Ecto neural progenitor cell (in vitro differentiated cells): ENCODE measurements around the gene GALNT11.
"Not testable (repeated sequence)": the region's sequence is repeated elsewhere in the genome, so short reads cannot be mapped to it uniquely, and the experiment has no call there.

ENCODE experiments used
- DNase-seq: peaks from one replicate; pipeline ENCODE4 v3.0.0-alpha.2; 2018; ENCODE audit warnings: low spot score

GALNT11 gene

DNA sequence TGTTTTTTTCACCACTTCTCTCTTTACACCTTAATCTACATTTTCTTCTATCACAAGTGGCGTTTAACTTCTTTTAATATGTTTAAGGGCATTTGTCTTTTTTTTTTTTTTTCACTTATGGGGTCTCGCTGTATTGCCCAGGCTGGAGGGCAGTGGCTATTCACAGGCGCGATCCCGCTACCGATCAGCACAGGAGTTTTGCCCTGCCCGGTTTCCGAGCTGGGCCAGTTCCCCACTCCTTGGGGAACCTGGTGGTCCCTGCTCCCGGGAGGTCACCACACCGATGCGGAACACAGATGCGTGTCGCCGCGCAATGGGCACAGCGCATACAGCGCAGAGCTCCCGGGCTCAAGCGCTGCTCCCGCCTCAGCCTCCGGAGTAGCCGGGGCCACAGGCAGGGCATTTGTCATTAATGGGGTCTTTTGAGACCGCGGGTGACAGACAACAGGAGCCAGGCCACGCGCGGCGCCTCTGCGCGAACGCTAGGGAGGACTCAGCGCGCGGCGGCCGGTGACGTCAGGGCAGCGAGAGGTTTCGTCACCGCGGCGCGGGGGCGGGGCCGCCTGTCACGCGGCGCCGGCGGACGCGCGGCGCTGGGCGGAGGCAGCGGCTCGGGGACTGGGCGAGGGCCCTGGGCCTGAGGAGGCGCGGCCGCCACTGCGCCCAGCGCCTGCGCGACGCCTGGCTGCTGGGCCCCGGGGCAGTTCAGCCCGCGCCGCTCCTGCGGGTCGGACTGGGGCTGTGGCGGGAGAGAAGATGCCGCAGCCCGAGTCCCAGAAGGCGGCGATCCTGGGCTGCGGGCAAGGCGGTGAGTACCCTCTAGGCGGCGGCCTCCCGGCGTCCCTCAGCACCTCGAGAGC, at the start of gene GALNT11:
Gene GALNT11, plus strand, starts transcription at position 598 of the 860 bp plus-strand sequence. CDS start 68,554 bp downstream, outside the sequence.
- peak; percentile 90 for DNase-seq

DNA sequence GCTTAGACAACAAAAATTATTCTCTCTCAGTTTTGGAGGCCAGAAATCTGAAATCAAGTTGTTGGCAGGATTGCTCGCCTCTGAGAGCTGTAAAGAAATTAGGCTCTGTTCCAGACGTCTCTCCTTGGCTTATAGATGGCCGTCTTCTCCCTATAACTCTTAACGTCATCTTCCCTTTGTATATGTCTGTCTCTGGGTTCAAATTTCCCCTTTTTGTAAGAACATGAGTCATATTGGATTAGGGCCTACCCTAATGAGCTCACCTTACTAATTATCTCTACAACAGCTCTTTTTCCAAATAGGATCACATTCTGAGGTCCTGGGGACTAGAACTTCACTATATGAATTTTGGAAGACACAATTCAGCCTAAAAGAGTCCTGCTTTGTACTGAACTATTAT, 46.9 kb upstream of the GALNT11 start:
- no peak for DNase-seq

DNA sequence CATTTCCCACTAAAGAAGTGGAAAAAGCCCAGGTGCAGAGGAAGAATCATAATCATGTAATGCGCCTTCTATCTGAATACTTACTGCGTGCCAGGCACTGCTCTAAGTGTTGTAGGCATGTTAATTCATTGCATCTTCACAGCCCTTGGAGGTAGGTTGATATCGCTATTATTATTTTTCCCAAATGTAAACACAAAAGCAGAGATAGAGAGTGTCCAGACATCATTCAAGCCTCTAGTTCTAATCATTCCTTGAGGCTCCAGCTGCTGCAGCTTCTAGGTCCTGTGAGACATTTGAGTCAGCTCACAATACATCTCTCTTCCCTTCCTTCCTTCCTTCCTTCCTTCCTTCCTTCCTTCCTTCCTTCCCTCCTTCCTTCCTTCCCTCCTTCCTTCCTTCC, 44.3 kb upstream of the GALNT11 start:
- DNase-seq = no peak

DNA sequence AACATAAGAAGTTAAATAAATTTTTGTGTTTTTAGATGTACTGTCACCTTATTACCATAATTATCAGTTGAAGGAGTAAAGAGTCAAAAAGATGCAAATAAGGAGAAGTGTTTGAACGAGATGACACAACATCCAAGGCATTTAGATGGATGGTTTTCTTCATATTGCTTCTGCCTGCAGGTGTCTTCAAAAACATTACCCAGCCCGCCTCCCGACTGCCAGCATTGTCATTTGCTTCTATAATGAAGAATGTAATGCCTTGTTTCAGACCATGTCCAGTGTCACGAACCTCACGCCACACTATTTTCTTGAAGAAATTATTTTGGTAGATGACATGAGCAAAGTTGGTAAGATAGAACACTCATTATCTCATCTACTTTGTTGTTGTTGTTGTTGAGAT, 42.7 kb upstream of the GALNT11 start:
- no peak for DNase-seq

DNA sequence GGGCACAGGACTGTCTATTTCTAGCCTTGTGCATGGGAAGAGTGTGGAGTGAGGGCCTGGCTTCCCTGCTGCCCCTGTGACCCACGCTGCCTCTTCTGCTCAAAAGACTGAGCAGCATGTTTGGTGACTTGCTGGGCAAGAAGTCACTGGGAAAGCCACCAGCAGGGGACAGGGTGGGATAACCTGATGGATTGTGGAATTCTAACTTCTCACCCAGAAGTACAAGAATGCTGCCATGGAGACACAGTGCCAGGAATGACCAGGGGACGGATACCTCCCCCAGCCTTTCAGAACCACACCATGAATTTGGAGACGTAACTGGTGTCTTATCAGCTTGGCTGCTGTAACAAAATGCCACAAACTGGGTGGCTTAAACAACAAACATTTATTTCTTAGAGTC, 40.9 kb upstream of the GALNT11 start:
- no peak for DNase-seq

DNA sequence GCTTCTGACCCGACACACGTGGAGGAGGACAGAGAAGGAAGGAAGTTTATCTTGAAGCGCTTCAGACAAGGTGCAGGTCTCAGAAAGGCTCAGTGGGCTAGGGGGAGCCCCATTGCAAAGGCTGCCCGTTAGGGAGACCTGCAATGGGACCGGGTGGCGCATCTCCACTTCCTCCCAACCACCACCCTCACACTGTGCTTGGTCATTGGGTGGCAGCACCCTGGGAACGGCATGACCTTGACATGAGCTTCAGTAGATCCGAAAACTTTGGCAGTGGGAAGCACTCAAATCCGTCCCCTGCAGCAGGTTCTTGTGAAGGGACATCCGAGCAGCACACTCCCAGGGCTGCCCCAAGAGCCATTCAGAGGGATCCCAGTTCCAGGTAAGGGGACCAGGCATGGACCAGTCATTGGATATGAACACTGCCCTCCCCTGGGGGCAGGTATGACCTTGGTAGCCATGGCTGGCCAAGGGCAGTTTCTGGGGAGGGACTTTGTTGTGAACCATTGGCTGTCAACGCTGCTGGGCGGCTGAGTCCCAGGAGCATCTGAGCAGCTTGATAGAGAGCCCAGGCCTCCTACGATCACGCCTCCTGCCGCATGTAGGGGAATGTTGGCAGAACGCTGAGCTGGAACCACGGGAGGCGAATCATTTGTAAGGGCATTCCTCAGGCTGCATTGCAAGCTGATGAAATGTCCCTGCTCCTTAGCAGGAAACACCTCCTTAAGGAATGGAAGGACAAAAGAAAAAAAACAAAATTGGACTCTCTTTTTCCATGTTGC, 37.5 kb upstream of the GALNT11 start:
- no peak for DNase-seq

DNA sequence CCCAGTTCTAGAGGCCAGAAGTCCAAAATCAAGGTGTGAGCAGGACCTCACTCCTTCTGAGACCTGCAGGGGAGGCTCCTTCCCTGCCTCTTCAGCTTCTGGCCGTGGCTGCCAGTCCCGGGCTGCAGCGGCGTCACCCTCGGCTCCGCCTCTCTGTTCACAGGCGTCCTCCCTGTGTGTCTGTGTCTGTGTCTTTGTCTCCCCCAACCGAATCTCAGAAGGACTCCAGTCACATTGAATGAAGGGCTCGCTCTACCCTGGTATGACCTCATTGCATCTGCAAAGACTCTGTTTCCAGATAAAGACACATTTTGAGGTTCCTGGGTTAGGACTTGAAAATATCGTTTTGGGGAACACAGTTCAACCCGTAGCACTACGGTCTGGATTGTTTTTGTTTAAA, 33.1 kb upstream of the GALNT11 start:
- peak; percentile 78 for DNase-seq

DNA sequence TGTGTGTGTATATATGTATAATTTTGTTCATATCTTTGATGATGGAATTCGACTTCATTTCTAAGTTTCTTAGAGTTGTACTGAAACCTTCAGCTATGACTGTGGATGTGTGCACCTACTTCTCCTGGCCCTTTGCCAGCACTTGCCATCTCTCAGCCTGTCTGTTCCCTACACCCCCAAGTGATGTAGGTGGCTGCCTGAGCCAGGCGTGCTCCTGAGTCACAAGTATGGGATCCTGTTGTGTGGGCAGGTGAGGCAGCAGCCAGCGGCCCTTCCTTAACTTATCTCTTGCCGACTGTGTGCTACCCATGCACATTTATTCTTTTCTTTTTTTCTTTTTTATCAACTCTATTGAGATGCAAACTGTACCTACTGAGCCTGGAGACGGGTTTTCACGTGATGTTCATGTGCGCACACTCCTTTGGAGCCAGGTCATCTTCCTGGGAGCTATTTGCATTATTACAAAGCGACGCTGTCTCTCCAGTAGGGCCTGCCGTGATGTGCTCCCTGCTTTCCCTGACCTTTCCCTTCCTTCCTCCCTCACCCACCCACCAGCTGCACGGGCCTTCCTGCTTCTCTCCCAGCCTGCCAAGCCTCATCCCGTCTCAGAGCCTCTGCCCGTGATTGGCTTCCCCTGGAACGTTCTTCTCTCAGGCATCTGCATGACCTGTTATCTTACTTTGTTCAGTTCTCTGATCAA, 31.3 kb upstream of the GALNT11 start:
- no peak for DNase-seq

DNA sequence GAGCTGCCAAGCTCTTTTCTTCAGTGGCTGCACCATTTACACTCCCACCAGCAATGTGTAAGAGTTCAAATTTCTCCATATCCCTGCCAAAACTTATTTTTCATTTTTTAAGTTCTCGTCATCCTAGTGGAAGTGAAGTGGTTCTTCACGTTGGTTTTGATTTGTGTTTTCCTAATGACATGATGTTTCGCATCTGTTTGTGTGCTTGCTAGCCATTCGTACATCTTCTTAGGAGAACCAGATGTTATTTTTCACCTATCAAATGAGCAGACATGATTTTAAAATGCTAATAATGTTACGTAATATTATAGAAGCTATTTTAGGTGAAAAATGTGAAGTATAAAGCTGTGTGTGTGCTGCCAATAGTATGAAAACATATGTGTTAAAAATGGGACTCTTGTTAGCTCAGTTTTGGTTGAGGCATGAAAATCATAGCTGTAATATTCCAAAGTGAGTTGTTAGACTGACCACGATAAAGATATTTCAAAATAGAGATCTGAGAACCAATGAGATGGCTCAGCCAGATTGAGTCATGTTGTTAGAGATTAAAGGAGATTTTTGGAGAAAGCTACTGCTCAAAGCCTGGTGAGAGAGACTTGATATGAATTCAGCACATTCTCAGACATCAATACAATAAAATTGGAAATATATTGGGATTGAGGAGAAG, 25.9 kb upstream of the GALNT11 start:
- no peak for DNase-seq

DNA sequence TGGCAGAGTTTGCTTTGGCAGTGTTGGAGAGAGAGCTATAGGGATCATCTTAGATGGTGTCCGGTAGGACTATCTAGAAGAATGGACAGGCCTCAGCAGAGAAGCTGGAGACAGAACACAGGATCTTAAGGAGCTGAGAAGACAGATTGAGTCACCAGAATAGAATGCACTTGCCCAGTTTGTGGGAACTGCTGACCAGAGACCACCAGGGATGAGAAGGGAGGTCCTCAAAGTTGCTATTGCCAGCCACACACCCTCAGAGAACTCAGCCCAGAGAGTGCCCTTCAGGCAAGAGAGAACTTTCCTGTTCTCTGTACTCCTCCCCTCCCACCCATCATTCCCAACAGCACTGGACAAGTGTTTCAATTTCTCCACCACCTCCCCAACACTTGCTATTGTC, 25.3 kb upstream of the GALNT11 start:
- DNase-seq = no peak

DNA sequence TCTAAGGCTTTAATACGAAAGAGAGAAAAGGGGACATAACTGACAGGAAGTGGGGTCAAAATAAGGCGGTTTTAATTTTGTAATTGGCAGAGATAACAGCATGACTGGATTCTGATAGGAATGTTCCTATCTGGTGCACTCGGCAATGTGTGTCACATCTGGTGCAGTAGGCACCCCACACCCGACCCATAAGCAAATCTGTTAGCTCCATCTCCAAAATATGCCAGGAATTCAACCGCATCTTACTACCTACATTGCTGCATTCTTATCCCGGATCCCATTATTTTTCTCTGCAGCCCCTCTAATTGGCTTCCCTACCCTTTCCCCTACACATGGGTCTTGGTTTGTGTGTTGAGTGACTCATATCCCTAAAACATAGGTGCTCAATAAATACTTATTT, 19.1 kb upstream of the GALNT11 start:
- no peak for DNase-seq

DNA sequence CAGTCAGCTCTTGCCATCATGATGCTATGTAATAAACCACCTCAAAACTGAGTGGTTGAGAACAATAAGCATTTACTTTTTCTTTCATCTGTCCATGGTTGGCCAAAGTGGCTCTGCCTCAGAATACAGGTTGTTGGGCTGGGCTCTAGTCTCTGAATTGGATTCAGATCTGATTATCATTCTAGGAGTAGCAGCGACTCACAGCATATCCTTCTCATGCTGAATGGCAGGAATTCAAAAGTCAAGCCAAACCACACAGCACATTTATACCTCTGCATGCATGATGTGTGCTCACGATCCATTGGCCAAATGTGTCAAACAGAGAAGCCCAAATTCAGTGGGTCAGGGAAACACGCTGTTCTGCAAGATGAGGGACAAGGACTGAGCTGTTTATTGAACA, 13.6 kb upstream of the GALNT11 start:
- no peak for DNase-seq

DNA sequence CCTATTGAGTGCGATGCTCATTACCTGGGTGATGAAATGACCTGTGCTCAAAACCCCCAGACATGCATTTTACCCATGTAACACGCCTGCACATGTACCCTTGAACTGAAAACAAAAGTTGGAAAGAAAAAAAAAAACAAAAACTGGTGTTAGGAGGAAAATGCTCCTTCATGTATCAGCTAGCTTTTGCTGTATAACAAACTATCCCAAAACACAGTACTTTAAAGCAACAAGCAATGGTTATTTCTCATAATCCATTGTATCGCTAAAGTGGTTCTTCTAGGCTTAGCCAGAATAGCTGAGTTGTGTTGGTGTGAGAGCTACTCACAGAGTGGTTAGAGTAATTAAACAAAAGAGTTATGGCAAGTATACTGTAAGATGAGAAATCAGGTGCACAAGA, 12.2 kb upstream of the GALNT11 start:
- no peak for DNase-seq

DNA sequence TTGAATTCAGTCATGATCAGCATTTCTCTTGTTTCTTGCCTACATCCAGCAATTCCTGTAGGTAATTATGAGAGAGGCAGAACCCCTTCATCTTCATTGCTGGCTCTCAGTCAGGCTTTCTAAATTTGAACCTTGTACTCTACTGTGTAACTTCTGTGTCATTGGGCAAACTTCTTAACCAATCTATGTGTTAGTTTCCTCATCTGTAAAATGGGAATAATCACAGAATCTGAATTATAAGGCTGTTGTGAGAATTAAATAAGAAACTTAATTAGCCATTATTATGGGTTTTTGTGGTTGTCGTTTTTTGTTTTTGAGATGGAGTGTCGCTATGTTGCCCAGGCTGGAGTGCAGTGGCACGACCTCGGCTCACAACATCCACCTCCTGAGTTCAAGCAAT, 11.5 kb upstream of the GALNT11 start:
- no peak for DNase-seq

DNA sequence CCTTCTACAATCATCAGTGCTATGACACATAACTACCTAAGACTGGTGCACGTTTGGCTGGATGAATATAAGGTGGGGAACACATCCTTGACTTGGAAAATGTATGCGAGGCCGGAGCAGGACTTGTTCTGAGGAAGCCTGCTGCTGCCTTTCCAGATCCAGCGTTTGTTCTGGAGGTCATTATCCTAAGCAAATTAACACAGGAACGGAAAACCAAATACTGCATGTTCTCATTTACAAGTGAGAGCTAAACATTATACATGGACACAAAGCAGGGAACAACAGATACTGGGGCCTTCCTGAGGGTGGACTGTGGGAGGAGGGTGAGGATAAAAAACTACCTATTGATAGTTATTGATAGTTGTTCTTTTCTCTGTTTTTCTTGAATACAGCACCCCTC, 10.8 kb upstream of the GALNT11 start:
- no peak for DNase-seq

DNA sequence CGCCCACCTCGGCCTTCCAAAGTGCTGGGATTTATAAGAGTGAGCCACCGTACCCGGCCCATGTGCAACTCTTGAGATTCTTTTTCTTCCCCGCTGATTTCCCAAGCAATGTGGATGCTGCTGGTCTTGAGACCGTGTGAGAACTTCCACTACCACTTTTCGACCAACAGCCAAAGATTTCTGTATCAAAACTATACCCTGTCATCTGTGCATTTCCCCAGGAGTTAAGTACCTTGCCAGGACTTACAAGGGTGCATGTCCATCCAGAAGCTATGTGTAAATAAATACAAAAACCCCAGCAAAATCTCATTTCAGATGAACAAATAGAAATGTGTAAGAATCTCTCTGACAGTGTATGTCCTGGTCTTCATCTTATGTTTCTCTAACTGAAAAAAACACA, 9.9 kb upstream of the GALNT11 start:
- DNase-seq = no peak

DNA sequence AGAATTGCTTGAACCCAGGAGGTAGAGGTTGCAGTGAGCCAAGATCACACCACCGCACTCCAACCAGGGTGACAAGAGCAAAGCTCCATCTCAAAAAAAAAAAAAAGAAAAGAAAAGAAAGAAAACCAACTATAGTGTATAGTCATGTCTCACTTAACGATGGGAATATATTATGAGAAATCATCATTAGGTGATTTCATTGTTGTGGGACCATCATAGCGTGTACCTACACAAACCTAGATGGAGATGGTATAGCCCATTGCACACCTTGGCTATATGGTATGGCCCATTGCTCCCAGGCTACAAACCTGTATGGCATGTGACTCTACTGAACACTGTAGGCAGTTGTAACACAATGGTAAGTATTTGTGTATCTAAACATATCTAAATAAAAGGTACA, 8.5 kb upstream of the GALNT11 start:
- DNase-seq = no peak

DNA sequence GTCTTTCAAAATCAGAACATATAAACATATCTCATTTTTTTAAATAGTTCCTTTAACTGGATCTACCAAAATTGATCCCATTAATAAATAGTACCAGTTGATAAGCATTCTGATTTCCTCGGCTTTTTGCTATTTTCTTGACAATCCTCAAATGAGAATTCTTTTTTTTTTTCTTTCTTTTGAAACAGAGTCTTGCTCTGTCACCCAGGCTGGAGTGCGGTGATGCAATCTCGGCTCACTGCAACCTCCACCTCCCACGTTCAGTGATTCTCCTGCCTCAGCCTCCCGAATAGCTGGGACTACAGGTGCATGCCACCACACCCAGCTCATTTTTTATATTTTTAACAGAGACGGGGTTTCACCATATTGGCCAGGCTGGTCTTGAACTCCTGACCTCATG, 7.8 kb upstream of the GALNT11 start:
- DNase-seq = not testable (repeated sequence)

DNA sequence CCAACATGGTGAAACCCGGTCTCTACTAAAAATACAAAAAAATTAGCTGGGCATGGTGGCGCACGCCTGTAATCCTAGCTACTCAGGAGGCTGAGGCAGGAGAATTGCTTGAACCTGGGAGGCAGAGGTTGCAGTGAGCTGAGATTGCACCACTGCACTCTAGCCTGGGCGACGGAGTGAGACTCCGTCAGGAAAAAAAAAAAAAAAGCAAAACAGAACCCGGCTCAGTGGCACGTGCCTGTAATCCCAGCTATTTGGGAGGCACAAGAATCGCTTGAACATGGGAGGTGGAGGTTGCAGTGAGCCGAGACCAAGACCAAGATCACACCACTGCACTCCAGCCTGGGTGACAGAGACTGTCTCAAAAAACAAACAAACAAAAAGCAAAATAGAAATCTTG, 3.7 kb upstream of the GALNT11 start:
- not testable (repeated sequence) for DNase-seq

DNA sequence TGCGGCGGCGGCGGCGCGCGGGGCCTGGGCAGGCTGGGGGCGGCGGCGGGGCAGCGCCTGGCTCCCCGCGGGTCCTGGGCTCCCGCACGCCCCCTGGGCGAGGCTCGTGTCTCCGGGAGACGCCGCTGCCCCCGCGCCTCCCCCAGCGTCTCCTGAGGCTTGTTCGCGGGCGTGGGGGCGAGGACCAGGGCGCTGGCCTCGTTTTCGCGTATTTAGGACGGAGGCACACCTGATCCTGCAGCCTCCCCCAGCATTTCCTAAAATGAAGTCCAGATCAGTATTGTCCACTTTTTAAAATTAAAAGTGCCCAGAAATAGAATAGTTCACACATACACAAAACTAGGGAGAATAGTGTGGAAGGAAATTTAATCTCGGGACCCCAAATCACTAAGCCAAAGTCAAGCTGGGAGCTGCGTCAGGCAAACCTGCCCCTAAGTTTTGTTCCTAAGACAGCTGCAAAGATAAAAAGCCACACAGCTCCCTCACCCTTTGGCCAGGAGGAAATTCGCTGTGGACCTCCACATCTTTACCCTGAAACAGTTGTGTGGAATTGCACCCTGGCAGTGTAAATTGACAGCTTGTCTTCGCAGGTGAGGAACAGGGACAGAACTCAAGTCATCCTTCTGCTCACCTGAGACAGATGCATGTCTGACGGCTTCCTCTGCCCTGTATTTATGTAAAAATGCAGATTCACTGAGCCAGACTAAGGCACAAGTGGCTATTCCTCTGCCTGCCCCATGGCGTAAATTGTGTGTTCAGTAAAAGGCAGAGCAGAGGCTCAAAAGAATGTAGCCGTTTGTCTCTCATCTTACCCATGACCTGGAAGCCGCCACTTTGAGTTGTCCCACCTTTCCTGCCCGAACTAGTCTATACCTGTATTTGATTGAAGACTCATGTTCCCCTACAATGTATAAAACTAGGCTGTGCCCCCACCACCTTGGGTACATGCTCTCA, 740 bp downstream of the GALNT11 start:
- DNase-seq = no peak
